IMR-90 (cell line): ENCODE measurements around the gene PDE6B. TPM values are rescaled to one million over a fixed set of nuclear protein-coding genes. Genes with fewer than 3 reads are reported as not detected.

Experiments used
- ATAC-seq: fragments of 200-7000 bp; cut with Tn5 transposase; 2 replicates; pipeline ENCODE4 v1.9.1; 2020; ENCODE audit warnings: low read depth, mild to moderate bottlenecking, moderate library complexity
- BruUV-seq: library from RNA; stranded (reverse); fragments of 400-500 nt; replicated peaks from 2 replicates; lab custom pipeline; 2021; lab: Mats Ljungman, UMichigan
- CTCF ChIA-PET: fragments of 300-600 bp; formaldehyde crosslinking; extraction: SDS; loops from one replicate; lab custom pipeline; 2021; ENCODE audit warnings: antibody characterized with exemption; lab: Yijun Ruan, JAX
- POLR2A ChIA-PET: fragments of 300-600 bp; sonication (Branson Sonifier 250); formaldehyde crosslinking; loops from one replicate; lab custom pipeline; 2022; ENCODE audit warnings: antibody characterized with exemption; ENCODE audit not compliant: unreplicated experiment; lab: Charles Lee
- DNase-seq: peaks from one replicate; pipeline ENCODE4 v3.0.0; 2013
- H2AFZ ChIP-seq: replicated peaks from 2 replicates; pipeline ENCODE3; 2013; ENCODE audit warnings: low read length, mild to moderate bottlenecking; ENCODE audit not compliant: poor library complexity
- H2AK5ac ChIP-seq: 2 replicates; pipeline ENCODE4 v1.6.1; 2013; ENCODE audit warnings: low read depth, low read length, inconsistent platforms
- H2AK9ac ChIP-seq: replicated peaks from 2 replicates; pipeline ENCODE3; 2013; ENCODE audit warnings: mild to moderate bottlenecking, low read depth, low read length, moderate library complexity; ENCODE audit not compliant: poor library complexity
- H2BK120ac ChIP-seq: 2 replicates; pipeline ENCODE4 v1.6.1; 2013; ENCODE audit warnings: low read depth, low read length, inconsistent platforms
- H2BK15ac ChIP-seq: 3 replicates; pipeline ENCODE4 v1.6.1; 2013; ENCODE audit warnings: low read depth, low read length, inconsistent platforms
- H2BK20ac ChIP-seq: 2 replicates; pipeline ENCODE4 v1.6.1; 2013; ENCODE audit warnings: low read depth, mild to moderate bottlenecking, inconsistent platforms, low read length, moderate library complexity
- H2BK5ac ChIP-seq: 2 replicates; pipeline ENCODE4 v1.6.1; 2013; ENCODE audit warnings: mild to moderate bottlenecking, low read depth, low read length, inconsistent platforms; ENCODE audit not compliant: poor library complexity, severe bottlenecking
- H3K14ac ChIP-seq: replicated peaks from 2 replicates; pipeline ENCODE4 v1.6.1; 2013; ENCODE audit warnings: low read depth, low read length, inconsistent platforms
- H3K18ac ChIP-seq: 2 replicates; pipeline ENCODE4 v1.6.1; 2013; ENCODE audit warnings: low read depth, low read length, control low read depth
- H3K23ac ChIP-seq: 2 replicates; pipeline ENCODE4 v1.6.1; 2013; ENCODE audit warnings: low read depth, low read length, inconsistent platforms
- H3K27ac ChIP-seq: 2 replicates; pipeline ENCODE4 v1.5.1; 2013; ENCODE audit warnings: mild to moderate bottlenecking, control low read depth, low read length; ENCODE audit not compliant: insufficient read depth
- H3K27me3 ChIP-seq: 2 replicates; pipeline ENCODE4 v1.6.1; 2013; ENCODE audit warnings: low read length; ENCODE audit not compliant: control insufficient read depth, insufficient read depth
- H3K36me3 ChIP-seq: 2 replicates; pipeline ENCODE4 v1.6.1; 2013; ENCODE audit warnings: low read length, mixed read lengths; ENCODE audit not compliant: control insufficient read depth, insufficient read depth
- H3K4ac ChIP-seq: 2 replicates; pipeline ENCODE4 v1.6.1; 2013; ENCODE audit warnings: low read depth, low read length, inconsistent platforms
- H3K4me1 ChIP-seq: 2 replicates; pipeline ENCODE4 v1.6.1; 2013; ENCODE audit warnings: low read length, mixed read lengths; ENCODE audit not compliant: control insufficient read depth, insufficient read depth
- H3K4me2 ChIP-seq: 2 replicates; pipeline ENCODE4 v1.6.1; 2013; ENCODE audit warnings: low read depth, mild to moderate bottlenecking, control low read depth, low read length, moderate library complexity
- H3K4me3 ChIP-seq: 2 replicates; pipeline ENCODE4 v1.5.1; 2013; ENCODE audit warnings: low read depth, mild to moderate bottlenecking, control low read depth, low read length, moderate library complexity; ENCODE audit not compliant: insufficient read depth
- H3K56ac ChIP-seq: 2 replicates; pipeline ENCODE4 v1.6.1; 2013; ENCODE audit warnings: low read length, inconsistent platforms; ENCODE audit not compliant: insufficient read depth; ENCODE audit errors: extremely low read depth
- H3K79me1 ChIP-seq, 2 experiments: 2 replicates each; pipeline ENCODE4 v1.6.1; 2013; ENCODE audit warnings: low read length in 2 of 2, inconsistent platforms in 1 of 2, low read depth in 1 of 2
- H3K9ac ChIP-seq: 2 replicates; pipeline ENCODE4 v1.6.1; 2013; ENCODE audit warnings: low read depth, low read length, control low read depth
- H3K9me1 ChIP-seq: 2 replicates; pipeline ENCODE4 v1.6.1; 2013; ENCODE audit warnings: low read length, inconsistent platforms; ENCODE audit not compliant: insufficient read depth
- H3K9me3 ChIP-seq: 2 replicates; pipeline ENCODE4 v1.6.1; 2013; ENCODE audit warnings: low read length; ENCODE audit not compliant: control insufficient read depth, insufficient read depth
- H4K20me1 ChIP-seq: 2 replicates; pipeline ENCODE4 v1.6.1; 2013; ENCODE audit warnings: low read length, inconsistent platforms; ENCODE audit not compliant: insufficient read depth
- H4K5ac ChIP-seq: 2 replicates; pipeline ENCODE4 v1.6.1; 2013; ENCODE audit warnings: mild to moderate bottlenecking, low read depth, low read length, control low read depth
- H4K8ac ChIP-seq, 2 experiments: 2 replicates each; pipeline ENCODE4 v1.6.1; 2013; ENCODE audit warnings: low read depth in 2 of 2, low read length in 2 of 2, control low read depth in 1 of 2, inconsistent platforms in 1 of 2
- H4K91ac ChIP-seq: 2 replicates; pipeline ENCODE4 v1.6.1; 2013; ENCODE audit warnings: low read depth, low read length, inconsistent platforms; ENCODE audit not compliant: insufficient read depth
- BHLHE40 ChIP-seq: fragments of 150-350 bp; IDR thresholded peaks from 2 replicates; pipeline ENCODE4 v1.6.1; 2016; ENCODE audit warnings: mild to moderate bottlenecking, low read depth, low read length
- CEBPB ChIP-seq: IDR thresholded peaks from 2 replicates; pipeline ENCODE4 v1.6.1; 2012; ENCODE audit warnings: low read depth, low read length, improper control_type of control experiment
- FOS ChIP-seq: fragments of 150-350 bp; IDR thresholded peaks from 2 replicates; pipeline ENCODE4 v1.6.1; 2016; ENCODE audit warnings: low read depth, low read length
- MAFK ChIP-seq: IDR thresholded peaks from 2 replicates; pipeline ENCODE4 v1.6.1; 2012; ENCODE audit warnings: low read depth, low read length, improper control_type of control experiment
- MAZ ChIP-seq: IDR thresholded peaks from 2 replicates; pipeline ENCODE4 v1.6.1; 2012; ENCODE audit warnings: low read depth, mild to moderate bottlenecking, low read length, improper control_type of control experiment, moderate library complexity, borderline replicate concordance
- POLR2A ChIP-seq: IDR thresholded peaks from 2 replicates; pipeline ENCODE4 v1.6.1; 2012; ENCODE audit warnings: mild to moderate bottlenecking, low read depth, low read length
- RAD21 ChIP-seq: IDR thresholded peaks from 2 replicates; pipeline ENCODE4 v1.6.1; 2012; ENCODE audit warnings: low read length, improper control_type of control experiment
- RCOR1 ChIP-seq: IDR thresholded peaks from 2 replicates; pipeline ENCODE4 v1.6.1; 2012; ENCODE audit warnings: mild to moderate bottlenecking, low read length, improper control_type of control experiment; ENCODE audit not compliant: insufficient replicate concordance
- RFX5 ChIP-seq: IDR thresholded peaks from 2 replicates; pipeline ENCODE4 v1.8.0; 2012; ENCODE audit warnings: low read depth, mild to moderate bottlenecking, low read length, moderate library complexity
- SMC3 ChIP-seq: fragments of 150-350 bp; IDR thresholded peaks from 2 replicates; pipeline ENCODE4 v1.6.1; 2016; ENCODE audit warnings: low read depth, mild to moderate bottlenecking, antibody characterized with exemption, low read length, moderate library complexity
- USF2 ChIP-seq: fragments of 150-350 bp; IDR thresholded peaks from 2 replicates; pipeline ENCODE4 v1.6.1; 2017; ENCODE audit warnings: mild to moderate bottlenecking, antibody characterized with exemption, low read length, low read depth
- WGBS, 2 experiments: methylation state at CpG; one replicate each; pipeline versions ENCODE4 v1.1.5 to v1.1.7; 2013; ENCODE audit warnings: missing lambda C conversion rate in 2 of 2; ENCODE audit not compliant: insufficient read length in 1 of 2; ENCODE audit errors: extremely low coverage in 2 of 2; 5-methylcytosine and 5-hydroxymethylcytosine counted together
- dilution Hi-C: fragments of 300-500 bp; cut with HindIII; formaldehyde crosslinking; loops from one replicate; pipeline ENCODE4 v1.14.3; 2018; ENCODE audit warnings: low sequenced_read_pairs; ENCODE audit not compliant: unreplicated experiment
- in situ Hi-C: fragments of 300-500 bp; cut with MboI; formaldehyde crosslinking; loops from 3 replicates; pipeline ENCODE4 v1.14.3; 2019; ENCODE audit warnings: low sequenced_read_pairs, inconsistent platforms, mixed read lengths
- intact Hi-C: fragments of 100-400 bp; cut with micrococcal nuclease; formaldehyde crosslinking; loops from 2 replicates; pipeline ENCODE4 v1.10.0; 2022
- polyA plus RNA-seq, 3 experiments: library from polyadenylated mRNA; depleted of rRNA; stranded (reverse); fragments of >200 nt; gene quantifications; 2 replicates each; pipeline ENCODE4 v1.2.3, GENCODE V29; 2012; ENCODE audit warnings: low replicate concordance in 1 of 3
- total RNA-seq: library from RNA; depleted of rRNA; stranded (reverse); fragments of >200 nt; gene quantifications from 2 replicates; pipeline ENCODE4 v1.2.3, GENCODE V29; 2012

The PDE6B gene
- total and polyA plus RNA-seq, 2 of the 4 experiments (the other 2 are of a cell fraction), result under 0.01 TPM; not detected in 1

DNA sequence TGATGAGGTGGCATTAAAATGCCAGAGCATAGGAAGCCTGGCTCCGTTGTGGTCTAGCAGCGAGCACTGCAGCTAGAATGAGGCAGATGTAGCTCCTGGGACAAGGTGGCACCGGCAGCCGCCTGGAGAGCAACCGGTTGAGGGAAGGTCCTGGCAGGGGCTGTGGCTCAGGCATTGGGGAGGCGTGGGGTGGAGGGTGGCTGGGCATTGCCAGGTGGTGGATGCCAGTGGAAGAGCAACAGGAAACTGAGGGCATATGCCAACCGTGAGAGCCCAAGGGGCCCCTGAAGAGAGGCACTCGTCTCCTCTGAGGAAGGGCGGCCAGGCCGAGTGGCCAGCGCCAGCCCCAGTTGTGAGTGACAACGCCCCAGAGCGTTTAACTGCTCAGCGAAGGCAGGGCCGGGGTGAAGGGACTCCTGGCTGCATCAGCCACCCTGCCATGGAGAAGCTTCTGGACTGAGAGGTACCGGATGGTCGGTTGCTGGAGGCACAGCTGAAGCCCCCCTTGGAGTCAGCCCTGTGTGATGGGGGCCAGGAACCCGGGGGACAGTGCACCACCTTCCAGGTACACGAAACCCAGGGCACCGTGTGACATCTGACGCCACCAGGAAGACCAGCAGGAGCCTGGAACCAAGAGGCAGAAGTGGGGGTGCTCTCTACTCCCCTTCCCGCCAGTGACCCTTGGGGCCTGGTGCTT, 13.2 kb upstream of the PDE6B start:
- Histone ChIP-seq H3K14ac (no peak overlapping the region), H3K23ac (no peak overlapping the region), H3K27ac (no peak overlapping the region), H2AFZ (no peak overlapping the region), H2BK5ac (no peak overlapping the region), H2BK120ac (no peak overlapping the region), H2AK9ac (no peak overlapping the region), H3K56ac (no peak overlapping the region), H3K27me3 (0 out of 2 replicates have a peak, but pooled peaks cover 2% of the 10 kb centered on the region), H3K4me1 (no peaks in the 10 kb centered on the region), H4K91ac (no peak overlapping the region), H3K4ac (no peak overlapping the region), H3K36me3 (no peaks in the 10 kb centered on the region), H3K9me1 (no peaks in the 10 kb centered on the region), H4K20me1 (no peaks in the 10 kb centered on the region), H2BK20ac (no peak overlapping the region), H4K5ac (no peak overlapping the region), H3K18ac (no peak overlapping the region), H3K9ac (no peak overlapping the region), H3K4me2 (no peak overlapping the region), H2AK5ac (no peak overlapping the region), H3K4me3 (no peak overlapping the region), H4K8ac (no peak overlapping the region), H3K79me1 (no peaks in the 10 kb centered on the region), H3K9me3 (no peaks in the 10 kb centered on the region), H2BK15ac (no peak overlapping the region)
- 54% methylated on average over 15 of the region's 22 CpGs; no CpG with 5 or more reads in 1 of the 2 experiments for WGBS, 2 experiments
- no TSS peak for BruUV-seq
- dilution Hi-C loops (no loop called here), intact Hi-C loops (no loop called here), in situ Hi-C loops (no loop called here)
- DNase-seq, result no peak
- TF ChIP-seq RFX5, result no peak
- TF ChIP-seq RCOR1, result no peak
- TF ChIP-seq POLR2A, result no peak
- no peak for TF ChIP-seq USF2
- no peak for TF ChIP-seq CEBPB
- no peak for TF ChIP-seq MAZ
- no peak for TF ChIP-seq FOS
- TF ChIP-seq SMC3, result no peak
- no peak for TF ChIP-seq MAFK
- no peak for TF ChIP-seq BHLHE40
- TF ChIP-seq RAD21, result no peak
- POLR2A ChIA-PET, result no interaction called here
- CTCF ChIA-PET, result no interaction called here
- no peak for ATAC-seq
